ENCODE data around the gene STPG3.

The STPG3 gene

DNA sequence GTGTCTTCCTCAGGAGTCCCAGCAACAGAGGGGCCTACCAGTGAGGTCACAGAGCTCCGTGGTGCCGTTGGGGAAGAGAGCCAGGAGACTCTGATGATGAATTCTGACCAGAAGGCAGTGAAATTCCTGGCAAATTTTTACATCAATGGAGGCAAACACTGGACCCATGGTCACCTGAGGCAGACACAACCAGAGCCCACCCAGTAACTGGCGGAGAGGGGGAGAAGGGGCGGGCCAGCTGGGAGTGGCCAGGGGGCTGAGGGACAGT is at the start of gene STPG3:
Gene STPG3, plus strand, starts transcription at position 93 of the 268 bp plus-strand sequence. Its CDS starts 1 bp downstream, at position 94.
- DNase-seq (ENCODE audit: low read depth, low spot score), result peak; percentile 43

GRCh38 chr9:137202966-137203365 is 48.1 kb upstream of the STPG3 start:
- no peak for DNase-seq (ENCODE audit: low read depth, low spot score)

DNA sequence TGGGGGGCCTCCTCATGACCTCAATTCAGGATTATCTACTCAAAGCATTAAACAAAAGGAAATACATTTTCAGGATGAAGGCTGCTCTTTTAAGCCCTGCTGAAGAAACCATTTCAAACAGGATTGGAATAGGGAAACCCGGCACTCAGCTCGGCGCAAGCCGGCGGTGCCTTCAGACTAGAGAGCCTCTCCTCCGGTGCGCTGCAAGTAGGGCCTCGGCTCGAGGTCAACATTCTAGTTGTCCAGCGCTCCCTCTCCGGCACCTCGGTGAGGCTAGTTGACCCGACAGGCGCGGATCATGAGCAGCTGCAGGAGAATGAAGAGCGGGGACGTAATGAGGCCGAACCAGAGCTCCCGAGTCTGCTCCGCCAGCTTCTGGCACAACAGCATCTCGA is 46.4 kb upstream of the STPG3 start:
- no peak for DNase-seq (ENCODE audit: low read depth, low spot score)

DNA sequence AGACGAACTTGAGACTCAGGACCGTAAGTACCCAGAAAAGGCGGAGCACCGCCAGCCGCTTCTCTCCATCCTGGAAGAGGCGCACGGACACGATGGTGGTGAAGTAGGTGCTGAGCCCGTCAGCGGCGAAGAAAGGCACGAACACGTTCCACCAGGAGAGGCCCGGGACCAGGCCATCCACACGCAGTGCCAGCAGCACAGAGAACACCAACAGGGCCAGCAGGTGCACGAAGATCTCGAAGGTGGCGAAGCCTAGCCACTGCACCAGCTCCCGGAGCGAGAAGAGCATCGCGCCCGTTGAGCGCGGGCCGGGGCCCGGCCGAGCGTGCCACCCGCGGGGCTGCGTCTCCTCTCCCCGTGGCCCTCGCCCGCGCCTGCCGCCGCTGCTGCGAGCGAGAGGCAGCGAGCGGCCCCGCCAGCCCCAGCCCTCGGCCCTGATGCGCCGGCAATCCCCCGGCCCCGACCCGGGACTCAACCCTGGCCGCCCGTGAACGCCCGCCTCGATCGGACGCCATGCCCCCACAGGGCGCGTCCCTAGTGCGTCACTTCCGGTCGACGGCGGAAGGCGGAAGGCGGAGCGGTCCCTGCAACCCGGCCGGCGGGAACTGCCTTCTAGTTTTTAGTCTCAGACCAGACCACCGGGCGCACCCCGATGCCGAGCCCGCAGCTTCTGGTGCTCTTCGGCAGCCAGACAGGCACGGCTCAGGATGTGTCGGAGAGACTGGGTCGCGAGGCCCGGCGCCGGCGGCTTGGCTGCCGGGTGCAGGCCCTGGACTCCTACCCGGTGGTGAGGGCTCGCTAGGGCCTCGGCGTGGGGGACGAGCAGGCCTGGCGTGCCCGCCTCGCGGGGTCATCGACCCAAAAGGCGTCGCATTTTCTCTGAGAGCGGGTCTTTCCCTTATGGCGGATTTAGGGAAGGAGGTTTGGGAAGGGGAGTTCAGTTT is 45.7 kb upstream of the STPG3 start, which contains the start of the genes NDOR1 and TMEM203:
Gene NDOR1, plus strand, starts transcription at position 575 of the 944 bp plus-strand sequence. Its CDS starts 78 bp downstream, at position 653.
Gene TMEM203, minus strand, starts transcription at position 523 of the 944 bp plus-strand sequence. Its CDS starts 234 bp downstream, at position 289.
- DNase-seq (ENCODE audit: low read depth, low spot score), result peak; percentile 95

GRCh38 chr9:137206602-137207001 is 44.5 kb upstream of the STPG3 start:
- DNase-seq (ENCODE audit: low read depth, low spot score), result no peak

- DNase-seq (ENCODE audit: low read depth, low spot score), result no peak
Measured at GRCh38 chr9:137211532-137211931, 39.6 kb upstream of the STPG3 start.

GRCh38 chr9:137212520-137212919 is 38.6 kb upstream of the STPG3 start:
- no peak for DNase-seq (ENCODE audit: low read depth, low spot score)

DNA sequence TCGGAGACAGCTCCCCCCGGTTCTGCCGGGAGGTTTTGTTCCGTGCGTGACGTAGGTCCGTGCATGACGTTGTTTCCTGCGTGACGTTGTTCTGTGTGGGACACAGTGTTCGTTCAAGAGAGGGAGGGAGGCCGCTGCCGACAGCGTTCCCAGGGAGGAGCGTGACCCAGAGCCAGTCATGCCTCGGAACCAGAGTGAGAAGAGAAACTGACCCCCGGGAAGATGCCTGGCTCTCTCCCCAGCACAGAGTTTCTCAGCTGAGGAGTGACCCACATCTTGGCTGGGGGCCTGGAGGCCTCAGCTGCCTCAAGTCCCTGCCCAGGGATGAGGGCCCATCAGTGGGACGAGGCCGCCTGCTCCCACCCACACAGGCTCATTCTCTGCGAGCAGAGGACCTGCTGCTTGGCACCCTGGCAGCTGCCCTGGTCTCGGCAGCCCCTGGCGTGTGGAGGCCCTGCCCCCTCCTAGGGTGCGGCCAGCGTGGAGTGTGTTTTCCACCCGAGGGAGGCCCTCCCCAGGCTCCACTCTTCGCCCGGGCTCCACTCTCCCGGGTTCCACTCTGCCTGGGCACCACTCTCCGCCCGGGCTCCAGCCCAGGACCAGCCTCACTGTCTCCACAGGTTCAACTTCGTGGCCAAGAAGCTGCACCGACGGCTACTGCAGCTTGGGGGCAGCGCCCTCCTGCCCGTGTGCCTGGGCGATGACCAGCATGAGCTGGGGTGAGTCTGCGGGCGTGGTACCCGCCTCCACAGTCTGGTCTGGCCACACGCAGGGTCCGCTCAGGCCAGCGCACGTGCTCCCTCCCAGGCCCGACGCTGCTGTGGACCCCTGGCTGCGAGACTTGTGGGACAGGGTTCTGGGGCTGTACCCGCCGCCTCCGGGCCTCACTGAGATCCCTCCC is 37.7 kb upstream of the STPG3 start:
- no peak for DNase-seq (ENCODE audit: low read depth, low spot score)

DNA sequence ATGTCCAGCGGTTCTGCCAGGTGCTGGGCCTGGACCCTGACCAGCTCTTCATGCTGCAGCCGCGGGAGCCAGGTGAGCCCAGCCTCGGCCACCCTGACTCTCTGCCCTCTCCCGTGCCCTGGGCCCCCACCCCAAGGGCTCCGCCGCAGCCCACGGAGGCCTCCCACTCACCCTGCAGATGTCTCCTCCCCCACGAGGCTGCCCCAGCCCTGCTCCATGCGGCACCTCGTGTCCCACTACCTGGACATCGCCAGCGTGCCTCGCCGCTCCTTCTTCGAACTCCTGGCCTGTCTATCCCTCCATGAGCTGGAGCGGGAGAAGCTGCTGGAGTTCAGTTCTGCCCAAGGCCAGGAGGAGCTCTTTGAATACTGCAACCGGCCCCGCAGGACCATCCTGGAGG is 36.5 kb upstream of the STPG3 start:
- no peak for DNase-seq (ENCODE audit: low read depth, low spot score)

- no peak for DNase-seq (ENCODE audit: low read depth, low spot score)
Measured at GRCh38 chr9:137215196-137215986, 35.7 kb upstream of the STPG3 start.

GRCh38 chr9:137216188-137216965 is 34.7 kb upstream of the STPG3 start:
- no peak for DNase-seq (ENCODE audit: low read depth, low spot score)

GRCh38 chr9:137217276-137218211 is 33.5 kb upstream of the STPG3 start:
- peak; percentile 16 for DNase-seq (ENCODE audit: low read depth, low spot score)

- no peak for DNase-seq (ENCODE audit: low read depth, low spot score)
Measured at GRCh38 chr9:137218212-137218753, 32.8 kb upstream of the STPG3 start.

DNA sequence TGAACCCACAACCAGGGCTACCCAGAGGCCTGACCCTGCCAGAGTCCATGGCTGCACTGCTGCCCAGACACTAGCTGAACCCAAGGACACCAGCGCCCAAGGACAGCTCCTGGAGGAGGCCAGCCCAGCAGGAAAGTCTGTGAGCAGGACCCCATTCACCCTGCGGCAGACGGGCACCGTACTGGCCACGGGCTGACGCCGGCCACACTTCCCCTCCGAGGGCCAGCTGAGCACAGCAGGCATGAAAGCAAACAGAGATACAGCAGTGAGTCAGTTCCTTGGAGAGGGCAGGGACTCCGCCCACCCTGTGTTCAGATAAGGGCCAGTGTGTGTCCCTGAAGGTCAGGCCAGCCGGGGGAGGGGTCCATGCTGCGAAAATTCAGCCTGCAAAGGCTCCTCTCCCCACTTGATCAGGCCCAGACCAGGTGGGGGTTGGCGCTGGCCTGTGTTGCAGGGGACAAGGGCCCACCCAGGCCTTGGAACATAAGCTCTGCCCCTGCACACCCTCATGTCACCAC is 32.3 kb upstream of the STPG3 start:
- DNase-seq (ENCODE audit: low read depth, low spot score), result peak; percentile 53

DNA sequence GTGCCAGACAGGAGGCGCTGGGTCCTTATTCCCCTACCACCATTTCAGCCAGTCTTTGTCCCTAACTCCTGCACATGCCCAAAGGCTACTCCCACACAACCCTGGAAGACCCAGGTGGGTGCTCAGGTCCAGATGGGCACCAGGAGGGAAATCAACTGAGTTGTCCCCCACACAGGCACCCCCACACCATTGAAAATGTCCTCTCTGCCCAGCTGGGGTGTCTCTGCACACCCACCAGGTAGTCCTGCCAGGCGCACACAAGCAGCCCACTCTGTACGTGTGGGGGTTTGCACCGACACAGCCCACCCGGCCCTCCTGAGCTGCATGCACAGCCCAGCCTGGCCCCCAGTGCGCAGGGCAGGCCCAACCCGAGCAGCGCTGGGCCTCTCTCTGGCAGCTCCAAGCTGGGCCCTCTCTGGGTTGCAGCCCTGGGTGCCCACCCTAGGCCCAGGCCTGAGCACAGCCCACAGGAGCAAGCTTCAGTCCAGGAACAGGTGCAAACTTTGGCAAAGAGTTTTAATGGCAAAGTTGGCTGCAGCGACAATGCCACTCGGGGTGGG is 31.2 kb upstream of the STPG3 start:
- DNase-seq (ENCODE audit: low read depth, low spot score), result no peak

DNA sequence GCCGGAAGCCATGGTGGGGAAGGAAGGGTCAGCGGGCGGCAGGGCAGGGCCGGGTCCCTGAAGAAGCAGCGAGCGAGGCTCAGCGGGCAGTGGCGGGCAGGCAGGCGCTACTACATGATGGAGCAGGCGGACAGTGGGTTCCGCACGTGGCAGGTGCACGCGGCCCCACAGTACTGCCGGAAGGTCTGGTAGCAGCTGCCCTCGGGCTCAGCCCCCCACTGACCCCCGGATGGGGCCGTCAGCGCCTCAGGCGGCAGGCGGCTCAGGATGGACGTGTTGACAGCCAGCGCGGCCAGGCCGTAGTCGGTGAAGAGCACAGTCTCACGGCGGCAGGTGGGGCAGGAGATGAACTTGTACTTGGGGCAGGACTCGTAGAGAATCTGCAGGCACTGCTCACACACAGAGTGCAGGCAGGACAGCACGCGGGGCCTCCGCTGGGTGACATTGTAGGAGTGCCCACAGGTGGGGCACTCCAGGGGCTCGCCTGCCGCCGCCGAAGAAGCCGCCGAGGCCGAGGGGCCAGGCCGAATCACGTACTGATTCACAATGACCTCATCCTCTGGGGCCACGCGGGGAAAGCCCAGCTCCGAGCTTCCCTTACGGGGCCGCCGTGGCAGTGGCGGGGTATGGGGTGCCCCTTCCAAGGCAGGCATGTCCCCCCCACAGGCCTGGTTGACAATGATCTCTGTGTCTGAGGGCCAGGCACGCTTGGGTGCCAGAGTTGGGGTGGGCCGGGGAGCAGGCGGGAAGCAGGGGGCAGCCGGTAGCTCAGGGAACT is 30.6 kb upstream of the STPG3 start:
- DNase-seq (ENCODE audit: low read depth, low spot score), result no peak

GRCh38 chr9:137221095-137221505 is 30.0 kb upstream of the STPG3 start:
- DNase-seq (ENCODE audit: low read depth, low spot score), result no peak

Measured in astrocyte of the hippocampus (primary cell).